ENCODE measurements around the gene CYP2A13. TPM values are rescaled to one million over a fixed set of nuclear protein-coding genes. Genes with fewer than 3 reads are reported as not detected.
"Not testable (repeated sequence)": the region's sequence is repeated elsewhere in the genome, so short reads cannot be mapped to it uniquely, and the experiment has no call there.

The CYP2A13 gene
- polyA plus RNA-seq (2014; cell fraction: cytosol; rRNA removed): not detected in 2 replicates
- not detected in 2 replicates for polyA plus RNA-seq (2014; cell fraction: nucleus; rRNA removed)

GRCh38 chr19:41088151-41088550 is at the start of gene CYP2A13:
Gene CYP2A13, plus strand, starts transcription at chr19:41088451. Its CDS starts 21 bp downstream, at chr19:41088472.
- no peak for DNase-seq (ENCODE audit: low spot score)

DNA sequence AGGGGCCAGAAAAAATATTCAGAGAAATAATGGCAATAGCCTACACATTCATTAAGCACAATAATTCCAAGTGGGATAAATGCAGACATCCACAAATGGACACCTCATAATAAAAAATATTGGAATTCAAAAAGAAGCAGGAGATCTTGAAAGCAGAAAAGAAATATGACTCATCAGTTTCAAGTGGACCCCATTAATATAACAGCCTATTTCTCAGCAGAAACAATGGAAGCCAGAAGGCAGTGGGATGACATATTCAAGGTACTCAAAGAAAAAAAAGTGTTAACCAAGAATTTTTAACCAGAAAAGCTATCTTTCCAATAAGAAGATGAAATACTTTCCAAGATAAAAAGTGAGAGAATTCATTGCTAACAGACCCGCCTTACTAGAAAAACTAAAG is 48.4 kb upstream of the CYP2A13 start:
- no peak for DNase-seq (ENCODE audit: low spot score)

DNA sequence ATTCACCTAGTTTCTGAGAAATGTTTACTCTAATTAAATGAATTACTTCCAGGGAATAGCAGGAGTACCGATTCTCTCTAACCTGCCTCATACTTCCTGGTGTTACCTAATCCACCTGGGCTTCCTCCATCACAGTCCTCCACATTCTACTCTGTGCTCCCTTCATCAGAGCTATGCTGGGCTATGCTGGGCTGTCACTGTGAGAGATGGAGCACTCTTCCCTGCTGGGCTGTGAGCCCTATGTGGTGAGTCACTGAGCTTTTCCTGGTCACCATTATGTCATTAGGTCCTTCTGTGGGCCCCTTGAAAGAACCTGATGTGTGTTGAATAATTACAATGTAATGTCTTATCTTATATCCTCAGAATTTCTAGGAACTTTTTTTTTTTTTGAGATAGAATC is 43.2 kb upstream of the CYP2A13 start:
- not testable (repeated sequence) for DNase-seq (ENCODE audit: low spot score)

- no peak for DNase-seq (ENCODE audit: low spot score)
These were observed 37.8 kb upstream of the CYP2A13 start for GRCh38 chr19:41050426-41050825.

DNA sequence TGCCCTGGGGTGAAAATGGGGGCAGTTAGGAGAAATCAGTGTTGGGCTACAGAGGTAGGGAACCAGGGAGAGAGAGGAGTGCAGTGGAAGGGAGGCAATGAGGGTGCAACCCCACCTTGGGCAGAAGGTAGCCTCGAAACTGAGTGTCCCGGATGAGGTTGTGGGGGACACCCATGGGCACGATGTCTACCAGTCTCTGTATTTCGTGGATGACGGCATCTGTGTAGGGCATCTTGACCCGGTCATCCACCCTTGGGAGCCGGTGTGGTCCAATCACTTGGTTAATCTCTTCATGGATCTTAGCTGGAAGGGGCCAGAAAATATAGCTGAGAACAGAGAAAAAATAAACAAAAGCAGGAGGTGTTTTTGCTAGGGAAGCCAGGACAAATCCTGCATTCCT is 36.1 kb upstream of the CYP2A13 start:
- DNase-seq (ENCODE audit: low spot score): not testable (repeated sequence)

DNA sequence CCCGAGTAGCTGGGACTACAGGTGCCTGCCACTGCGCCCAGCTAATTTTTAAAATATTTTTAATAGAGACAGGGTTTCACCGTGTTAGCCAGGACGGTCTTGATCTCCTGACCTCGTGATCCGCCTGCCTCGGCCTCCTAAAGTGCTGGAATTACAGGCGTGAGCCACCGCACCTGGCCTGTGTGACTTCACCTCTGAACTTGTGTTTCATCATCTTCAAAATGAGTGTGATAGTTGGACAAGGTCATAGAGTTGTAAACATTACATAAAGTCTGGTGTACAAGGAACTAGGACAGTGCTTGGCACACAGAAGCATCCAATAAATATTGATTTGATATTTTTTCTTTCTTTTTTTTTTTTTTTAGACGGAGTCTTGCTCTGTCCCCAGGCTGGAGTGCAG is 34.9 kb upstream of the CYP2A13 start:
- DNase-seq (ENCODE audit: low spot score): not testable (repeated sequence)

DNA sequence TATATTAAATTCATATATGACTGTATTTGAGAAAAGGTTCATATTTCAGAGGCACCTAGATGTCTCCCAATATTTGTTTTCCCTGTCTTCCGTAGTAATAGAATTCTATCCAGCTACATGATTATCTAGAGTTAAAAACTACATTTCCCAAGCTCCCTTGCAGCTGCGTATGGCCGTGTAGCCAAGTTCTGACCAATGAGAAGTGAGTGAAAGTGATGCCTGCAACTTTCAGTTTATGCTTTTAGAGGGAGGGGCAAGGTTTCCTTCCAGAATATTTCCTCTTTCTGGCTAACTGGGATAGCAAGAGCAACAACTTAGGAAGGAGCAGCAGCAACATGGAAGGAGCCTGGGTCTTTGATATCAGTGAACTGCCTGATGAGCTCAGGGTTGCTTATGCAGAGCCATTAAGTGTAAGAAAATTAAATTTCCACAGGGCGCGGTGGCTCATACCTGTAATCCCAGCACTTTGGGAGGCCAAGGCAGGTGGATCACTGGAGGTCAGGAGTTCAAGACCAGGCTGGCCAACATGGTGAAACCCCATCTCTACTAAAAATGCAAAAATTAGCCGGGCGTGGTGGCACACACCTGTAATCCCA is 23.2 kb upstream of the CYP2A13 start:
- no peak for DNase-seq (ENCODE audit: low spot score)

DNA sequence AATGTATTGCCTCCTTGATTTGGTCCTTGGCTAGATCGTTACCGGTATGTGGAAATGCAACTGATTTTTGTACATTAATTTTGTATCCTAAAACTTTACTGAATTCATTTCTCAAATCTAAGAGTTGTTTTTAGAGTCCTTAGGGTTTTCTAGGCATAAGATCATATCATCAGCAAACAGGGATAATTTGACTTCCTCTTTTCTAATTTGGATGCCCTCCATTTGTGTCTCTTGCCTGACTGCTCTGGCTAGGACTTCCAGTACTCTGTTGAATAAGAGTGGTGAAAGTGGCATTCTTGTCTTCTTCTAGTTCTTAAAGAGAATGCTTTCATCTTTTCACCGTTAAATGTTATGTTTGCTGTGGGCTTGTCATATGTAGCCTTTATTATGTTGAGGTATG is 12.0 kb upstream of the CYP2A13 start:
- DNase-seq (ENCODE audit: low spot score): no peak

- no peak for DNase-seq (ENCODE audit: low spot score)
These were observed 4.7 kb upstream of the CYP2A13 start for GRCh38 chr19:41083516-41083915.

DNA sequence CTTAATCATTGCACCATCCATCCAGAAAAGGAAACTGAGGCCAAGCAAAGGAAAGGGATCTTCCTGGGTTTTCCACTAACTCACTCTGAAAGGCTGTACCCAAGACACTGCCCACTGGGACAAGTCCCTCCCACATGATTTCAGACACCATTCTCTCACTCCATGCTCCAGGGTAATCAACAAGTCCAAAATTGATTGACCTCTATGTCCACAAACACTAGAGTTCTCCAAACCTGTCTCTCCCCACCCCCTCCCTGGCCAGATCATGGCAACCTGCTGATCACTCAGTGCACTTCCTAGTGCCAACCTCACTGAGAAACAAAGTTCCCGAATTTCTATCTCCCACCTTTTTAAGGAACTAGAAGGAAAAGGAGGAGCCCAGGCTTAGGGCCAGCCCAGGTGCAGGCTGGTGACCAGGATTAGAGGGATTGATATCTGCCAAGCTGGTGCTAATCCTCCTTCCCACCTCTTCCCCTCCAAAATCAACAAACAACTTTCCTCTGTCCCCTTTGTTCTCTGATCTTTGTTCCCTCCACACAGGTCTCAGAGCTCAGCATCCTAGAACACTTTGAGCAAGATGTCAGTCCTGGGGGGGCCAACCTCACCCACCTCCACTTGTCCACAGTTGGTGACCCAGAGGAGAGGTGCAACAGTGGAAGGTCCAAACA is 2.4 kb upstream of the CYP2A13 start:
- no peak for DNase-seq (ENCODE audit: low spot score)

DNA sequence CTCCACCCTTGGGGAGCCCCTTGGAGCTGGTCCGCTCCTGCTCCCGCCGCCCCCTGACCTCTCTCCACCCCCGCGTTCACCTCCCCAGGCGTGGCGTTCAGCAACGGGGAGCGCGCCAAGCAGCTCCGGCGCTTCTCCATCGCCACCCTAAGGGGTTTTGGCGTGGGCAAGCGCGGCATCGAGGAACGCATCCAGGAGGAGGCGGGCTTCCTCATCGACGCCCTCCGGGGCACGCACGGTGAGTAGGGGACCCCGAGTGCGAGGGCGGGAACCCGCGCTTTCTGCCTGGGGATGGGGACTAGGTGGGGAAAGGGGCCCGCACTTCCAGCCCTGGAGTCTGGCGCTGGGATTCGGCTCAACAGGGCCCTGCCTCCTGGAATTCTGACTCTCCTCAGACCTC is 1.7 kb downstream of the CYP2A13 start:
- DNase-seq (ENCODE audit: low spot score): no peak

DNA sequence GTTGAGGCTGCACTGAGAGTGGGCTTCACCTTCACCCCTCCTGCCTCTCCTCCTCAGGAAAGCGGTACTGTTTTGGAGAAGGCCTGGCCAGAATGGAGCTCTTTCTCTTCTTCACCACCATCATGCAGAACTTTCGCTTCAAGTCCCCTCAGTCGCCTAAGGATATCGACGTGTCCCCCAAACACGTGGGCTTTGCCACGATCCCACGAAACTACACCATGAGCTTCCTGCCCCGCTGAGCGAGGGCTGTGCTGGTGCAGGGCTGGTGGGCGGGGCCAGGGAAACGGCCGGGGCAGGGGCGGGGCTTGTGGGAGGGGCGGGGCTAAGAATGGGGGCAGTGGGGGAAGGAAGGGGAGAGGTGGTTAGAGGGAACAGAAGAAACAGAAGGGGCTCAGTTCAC is 7.5 kb downstream of the CYP2A13 start:
- DNase-seq (ENCODE audit: low spot score): no peak

GRCh38 chr19:41096353-41096752 is 8.1 kb downstream of the CYP2A13 start:
- no peak for DNase-seq (ENCODE audit: low spot score)

GRCh38 chr19:41097302-41097701 is 9.1 kb downstream of the CYP2A13 start:
- no peak for DNase-seq (ENCODE audit: low spot score)

- DNase-seq (ENCODE audit: low spot score): no peak
These were observed 10.5 kb downstream of the CYP2A13 start for GRCh38 chr19:41098762-41099161.

- DNase-seq (ENCODE audit: low spot score): not testable (repeated sequence)
These were observed 14.0 kb downstream of the CYP2A13 start for GRCh38 chr19:41102210-41102609.

- DNase-seq (ENCODE audit: low spot score): no peak
These were observed 17.9 kb downstream of the CYP2A13 start for GRCh38 chr19:41106177-41106576.

DNA sequence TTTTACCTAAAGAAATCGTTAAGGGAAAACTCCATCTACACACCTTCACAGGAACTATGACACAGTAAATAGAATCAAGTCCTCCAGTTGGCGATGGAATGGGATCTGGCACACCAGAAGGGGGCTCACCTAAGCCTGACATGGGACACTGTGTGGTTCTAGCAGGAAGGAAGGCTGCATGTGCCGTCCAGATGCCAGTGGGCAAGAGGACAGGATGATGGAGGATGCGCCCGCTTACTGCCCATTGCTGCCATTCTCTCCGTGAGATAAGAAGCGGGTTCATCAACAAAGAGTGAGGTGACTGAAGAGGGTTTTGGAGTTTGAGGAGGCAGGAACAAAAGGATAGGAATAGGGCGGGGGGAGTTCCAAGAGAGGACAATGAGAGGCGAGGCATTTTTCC is 23.0 kb downstream of the CYP2A13 start:
- no peak for DNase-seq (ENCODE audit: low spot score)

DNA sequence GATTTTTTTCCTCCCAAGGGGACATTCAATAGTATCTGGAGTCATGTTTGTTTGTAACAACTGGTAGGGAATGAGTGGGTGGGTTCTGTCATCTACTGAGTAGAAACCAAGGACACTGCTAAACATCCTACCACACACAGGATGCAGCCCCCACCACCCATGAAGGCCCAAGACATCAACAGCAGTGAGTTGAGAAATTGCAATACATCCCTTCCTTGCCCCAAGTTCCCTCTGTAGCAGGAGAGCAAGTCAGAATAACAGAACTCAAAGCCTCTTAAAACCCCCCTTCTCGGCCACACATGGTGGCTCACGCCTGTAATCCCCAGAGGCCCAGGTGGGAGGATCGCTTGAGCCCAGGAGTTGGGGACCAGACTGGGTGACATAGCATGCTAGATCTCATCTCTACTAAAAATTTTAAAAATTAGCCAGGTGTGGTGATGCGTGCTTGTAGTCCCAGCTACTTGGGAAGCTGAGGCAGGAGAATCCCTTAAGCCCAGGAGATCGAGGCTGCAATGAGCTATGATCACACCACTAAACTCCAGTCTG is 23.6 kb downstream of the CYP2A13 start:
- no peak for DNase-seq (ENCODE audit: low spot score)

- no peak for DNase-seq (ENCODE audit: low spot score)
These were observed 24.6 kb downstream of the CYP2A13 start for GRCh38 chr19:41112728-41113290.

DNA sequence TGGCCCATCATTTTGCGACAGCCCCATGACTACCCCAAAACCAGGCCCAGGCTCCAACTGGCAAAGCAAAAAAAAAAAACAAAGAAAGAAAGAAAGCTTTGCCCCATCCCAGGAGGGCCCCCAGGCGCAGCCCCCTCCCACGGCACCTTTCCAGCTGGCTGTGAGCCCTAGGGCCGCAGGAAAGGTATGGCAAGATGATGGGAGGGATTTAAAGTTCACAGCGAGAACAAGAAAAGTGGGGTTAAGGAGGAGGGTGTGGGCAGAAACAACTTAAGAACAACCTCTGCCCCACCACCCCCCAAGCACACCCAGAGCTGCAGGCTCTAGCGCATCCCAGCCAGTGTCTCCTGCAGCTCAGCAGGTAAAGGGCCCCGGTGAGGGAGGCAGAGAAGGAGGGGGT is 25.9 kb downstream of the CYP2A13 start, which contains the start of gene CYP2F1:
Gene CYP2F1, plus strand, starts transcription at position 301 of the 400 bp plus-strand sequence. CDS start 1,757 bp downstream, outside the sequence.
- no peak for DNase-seq (ENCODE audit: low spot score)

GRCh38 chr19:41116261-41116660 is 28.0 kb downstream of the CYP2A13 start:
- DNase-seq (ENCODE audit: low spot score): no peak
